ENCODE measurements around the gene PRKAA1.

- TF ChIP-seq, protein P1, sequence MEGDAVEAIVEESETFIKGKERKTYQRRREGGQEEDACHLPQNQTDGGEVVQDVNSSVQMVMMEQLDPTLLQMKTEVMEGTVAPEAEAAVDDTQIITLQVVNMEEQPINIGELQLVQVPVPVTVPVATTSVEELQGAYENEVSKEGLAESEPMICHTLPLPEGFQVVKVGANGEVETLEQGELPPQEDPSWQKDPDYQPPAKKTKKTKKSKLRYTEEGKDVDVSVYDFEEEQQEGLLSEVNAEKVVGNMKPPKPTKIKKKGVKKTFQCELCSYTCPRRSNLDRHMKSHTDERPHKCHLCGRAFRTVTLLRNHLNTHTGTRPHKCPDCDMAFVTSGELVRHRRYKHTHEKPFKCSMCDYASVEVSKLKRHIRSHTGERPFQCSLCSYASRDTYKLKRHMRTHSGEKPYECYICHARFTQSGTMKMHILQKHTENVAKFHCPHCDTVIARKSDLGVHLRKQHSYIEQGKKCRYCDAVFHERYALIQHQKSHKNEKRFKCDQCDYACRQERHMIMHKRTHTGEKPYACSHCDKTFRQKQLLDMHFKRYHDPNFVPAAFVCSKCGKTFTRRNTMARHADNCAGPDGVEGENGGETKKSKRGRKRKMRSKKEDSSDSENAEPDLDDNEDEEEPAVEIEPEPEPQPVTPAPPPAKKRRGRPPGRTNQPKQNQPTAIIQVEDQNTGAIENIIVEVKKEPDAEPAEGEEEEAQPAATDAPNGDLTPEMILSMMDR (IDR thresholded peaks at IDR 0.05; ENCODE audit: borderline replicate concordance, extremely low read depth, low read length, poor library complexity, severe bottlenecking): no peak
- no peak for TF ChIP-seq EZH2 (IDR thresholded peaks at IDR 0.05; ENCODE audit: borderline replicate concordance, low read depth, low read length, severe bottlenecking)
Measured at GRCh38 chr5:40844565-40844964, 46.4 kb upstream of the PRKAA1 start.
